ENCODE data around the gene TMSB15A. TPM values are rescaled to one million over a fixed set of nuclear protein-coding genes. Genes with fewer than 3 reads are reported as not detected.
"Not testable (repeated sequence)": the region's sequence is repeated elsewhere in the genome, so short reads cannot be mapped to it uniquely, and the experiment has no call there.

The TMSB15A gene
- total RNA-seq, result under 1 TPM; 0.39 to 0.56 TPM

DNA sequence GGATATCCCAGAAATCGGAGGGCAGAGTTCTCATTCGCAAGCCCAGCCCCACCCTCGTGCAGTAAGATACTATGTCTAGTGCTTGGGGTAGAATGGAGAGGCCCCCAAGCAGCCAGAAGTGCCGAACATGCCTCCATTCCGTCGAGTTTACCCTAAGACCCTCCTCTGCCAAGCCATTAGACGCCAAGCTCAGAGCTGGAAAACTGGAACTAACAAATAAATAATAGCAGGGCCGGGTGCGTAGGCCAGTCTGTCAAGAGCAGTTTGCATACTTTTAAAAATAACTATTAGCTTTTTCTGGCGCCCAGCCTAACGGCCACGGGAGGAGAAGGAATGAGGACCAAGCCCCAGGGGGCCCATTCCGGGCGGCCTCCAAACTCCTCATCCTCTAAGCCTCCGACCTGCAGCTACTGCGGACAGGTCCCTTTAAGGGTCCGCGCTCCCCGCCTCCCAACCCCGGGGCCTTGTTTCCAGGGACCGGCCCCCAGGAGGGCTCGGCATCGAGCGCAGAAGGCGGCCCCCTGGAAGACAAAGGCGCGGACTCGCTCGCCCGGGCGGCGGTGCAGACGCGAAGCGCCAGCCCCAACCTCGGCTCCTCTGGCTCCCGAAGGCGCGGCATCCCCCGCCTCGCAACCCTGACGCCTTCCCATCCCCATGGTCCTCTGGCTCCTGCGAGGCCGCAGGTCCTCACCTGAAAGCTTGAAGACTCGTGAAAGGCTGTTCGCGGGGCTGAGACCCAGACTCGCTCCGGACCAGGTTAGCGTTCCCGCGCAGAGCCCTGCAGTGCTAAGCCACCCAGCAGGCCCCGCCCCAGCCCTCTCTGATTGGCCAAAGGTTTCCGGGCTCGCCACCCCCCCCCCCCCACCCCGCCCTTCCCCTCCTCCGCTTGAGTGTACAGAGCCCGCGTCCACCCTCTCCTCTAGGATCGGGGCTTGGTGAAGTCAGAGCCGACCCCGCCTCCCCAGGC is at the start of gene TMSB15A:
Gene TMSB15A, minus strand, starts transcription at position 765 of the 967 bp plus-strand sequence.
- Mint-ChIP-seq H3K27ac (no peak within 1 kb of the TSS), H3K27me3 (peaks cover 31% of the 10 kb centered on the region), H3K4me3 (peak within 1 kb of the TSS; percentile 74), H3K4me1 (no peaks in the 10 kb centered on the region), H3K36me3 (ENCODE audit: low read depth) (no peaks in the 10 kb centered on the region), H3K9me3 (no peaks in the 10 kb centered on the region)
- ATAC-seq (replicated peaks), result peak; percentile 98

DNA sequence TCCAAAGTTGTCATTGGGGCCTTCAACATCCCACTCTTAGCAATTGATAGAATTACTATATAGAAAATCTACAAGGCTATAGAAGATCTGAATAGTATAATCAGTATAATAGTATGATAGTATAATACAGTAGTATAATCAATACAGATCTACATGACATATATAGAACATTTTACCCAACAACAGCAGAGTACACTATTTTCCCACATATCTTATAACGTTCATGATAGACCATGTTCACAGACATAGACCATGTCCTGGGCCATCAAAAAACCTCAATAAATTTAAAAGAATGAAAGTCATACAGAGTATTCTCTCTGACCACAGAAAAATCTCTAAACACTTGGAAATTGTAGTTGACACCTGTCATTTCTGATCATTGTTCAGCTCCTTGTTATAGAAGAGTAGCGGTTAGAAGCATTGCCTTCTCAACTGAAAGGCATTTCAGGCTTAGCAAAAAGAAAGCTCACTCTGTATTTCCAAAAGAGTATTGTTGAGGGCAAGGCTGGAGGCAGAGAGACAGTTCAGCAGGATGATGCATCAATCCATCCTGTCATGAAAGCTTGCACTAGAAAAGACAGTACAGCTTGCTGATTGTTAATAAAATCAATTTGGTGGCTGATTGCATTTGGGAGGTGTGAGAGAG is 44.0 kb upstream of the TMSB15A start:
- Mint-ChIP-seq H3K4me3 (no peak overlapping the region), H3K27me3 (no peaks in the 10 kb centered on the region), H3K9me3 (no peaks in the 10 kb centered on the region), H3K27ac (no peak overlapping the region), H3K36me3 (ENCODE audit: low read depth) (no peaks in the 10 kb centered on the region), H3K4me1 (no peaks in the 10 kb centered on the region)
- ATAC-seq (replicated peaks), result peak; percentile 31

DNA sequence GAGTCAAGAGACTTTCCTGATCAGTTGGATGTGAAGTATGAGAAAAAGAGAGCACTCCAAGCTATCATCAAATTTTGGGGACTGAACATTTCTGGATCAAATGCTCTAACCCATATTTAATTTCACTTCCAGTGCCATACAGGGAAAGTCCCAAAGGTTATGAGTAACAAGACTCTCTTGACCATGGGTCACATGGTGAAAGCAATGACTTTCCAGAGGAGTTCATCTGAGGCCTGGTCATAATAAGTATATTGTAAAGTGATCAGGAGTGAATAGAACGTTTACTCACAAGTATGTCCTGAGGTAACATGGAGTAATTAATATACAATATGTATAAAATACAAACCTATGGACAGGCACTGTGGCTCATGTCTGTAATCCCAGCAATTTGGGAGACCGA is 42.1 kb upstream of the TMSB15A start:
- Mint-ChIP-seq H3K27ac (no peak overlapping the region), H3K9me3 (no peaks in the 10 kb centered on the region), H3K4me3 (no peak overlapping the region), H3K4me1 (no peaks in the 10 kb centered on the region), H3K27me3 (no peaks in the 10 kb centered on the region), H3K36me3 (ENCODE audit: low read depth) (no peaks in the 10 kb centered on the region)
- ATAC-seq (replicated peaks), result peak; percentile 53

- no peak for ATAC-seq (replicated peaks)
- Mint-ChIP-seq H3K36me3 (ENCODE audit: low read depth) (no peaks in the 10 kb centered on the region), H3K4me3 (peak overlapping the region; percentile 83)
These were observed 31.7 kb upstream of the TMSB15A start for GRCh38 chrX:102548231-102548630.

DNA sequence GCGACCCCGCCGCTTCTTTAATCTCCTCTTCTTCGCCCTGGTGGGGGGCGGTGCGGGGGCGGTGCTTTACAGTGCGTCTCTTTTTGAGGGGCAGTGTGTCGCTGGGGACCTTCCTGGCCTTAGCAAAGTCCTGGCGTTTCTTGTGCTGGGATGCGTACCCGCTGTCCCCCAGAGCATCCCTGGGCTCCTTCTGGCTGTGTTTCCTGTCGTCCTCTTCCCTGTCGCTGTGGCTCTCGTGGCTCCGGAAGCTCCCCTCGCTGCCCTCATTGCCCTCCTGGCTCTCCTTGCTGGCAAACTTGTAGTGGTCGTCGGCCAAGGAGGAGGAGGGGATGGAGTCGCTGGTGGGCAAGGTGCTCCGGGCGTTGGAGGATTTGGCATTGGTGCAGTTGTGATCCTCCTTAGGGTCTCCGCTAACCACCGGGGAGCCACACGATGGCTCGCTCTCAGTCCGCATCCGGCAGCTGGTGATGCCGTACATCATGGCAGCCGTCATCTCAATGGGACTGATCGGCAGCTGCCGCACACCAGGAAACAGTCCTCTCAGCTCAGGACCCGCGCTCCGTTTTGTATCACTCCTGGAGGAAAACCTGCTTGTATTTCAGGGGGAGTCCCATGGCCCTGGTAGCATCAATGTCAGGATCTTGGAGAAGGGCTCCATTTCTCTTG is 30.4 kb upstream of the TMSB15A start:
- Mint-ChIP-seq H3K4me3 (peak overlapping the region; percentile 83), H3K27me3 (no peaks in the 10 kb centered on the region), H3K4me1 (no peaks in the 10 kb centered on the region)

More at GRCh38 chrX:102548231-102548630, 31.7 kb upstream of the TMSB15A start:
- no peaks in the 10 kb centered on the region for H3K9me3 Mint-ChIP-seq
- H3K27ac Mint-ChIP-seq, result no peak overlapping the region
- no peaks in the 10 kb centered on the region for H3K4me1 Mint-ChIP-seq
- no peaks in the 10 kb centered on the region for H3K27me3 Mint-ChIP-seq

DNA sequence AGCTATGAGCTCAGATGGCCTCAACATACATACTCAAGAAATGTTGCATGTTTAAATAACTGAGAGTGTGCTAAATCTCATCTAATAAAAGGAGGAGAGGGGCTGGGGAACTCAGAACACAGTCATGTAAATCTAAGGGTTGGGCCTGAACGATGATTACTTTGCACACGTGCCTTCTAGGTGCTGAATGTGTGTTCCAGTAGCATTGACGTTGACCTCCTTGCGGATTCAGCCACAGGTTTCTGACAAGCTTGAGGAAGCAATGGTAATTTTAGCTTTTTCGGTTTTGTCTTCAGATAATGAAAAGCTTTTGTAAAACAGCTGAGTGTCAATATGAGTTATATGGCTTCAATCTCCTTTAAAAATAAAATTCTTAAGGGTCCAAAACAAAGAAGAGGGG is 29.6 kb upstream of the TMSB15A start:
- H3K36me3 Mint-ChIP-seq (ENCODE audit: low read depth); ATAC-seq (replicated peaks); H3K4me1 Mint-ChIP-seq; H3K27ac Mint-ChIP-seq; H3K9me3 Mint-ChIP-seq; H3K27me3 Mint-ChIP-seq: not testable (repeated sequence)
- H3K4me3 Mint-ChIP-seq, result peak overlapping the region; percentile 83

More for the DNA sequence above, 30.4 kb upstream of the TMSB15A start:
- Mint-ChIP-seq H3K9me3 (no peaks in the 10 kb centered on the region), H3K27ac (peak overlapping the region; percentile 83), H3K36me3 (ENCODE audit: low read depth) (no peaks in the 10 kb centered on the region)
- peak; percentile 66 for ATAC-seq (replicated peaks)

GRCh38 chrX:102535958-102536357 is 19.4 kb upstream of the TMSB15A start:
- Mint-ChIP-seq H3K27ac (no peak overlapping the region), H3K36me3 (ENCODE audit: low read depth) (no peaks in the 10 kb centered on the region), H3K4me3 (no peak overlapping the region), H3K27me3 (peaks cover 7% of the 10 kb centered on the region), H3K9me3 (no peaks in the 10 kb centered on the region), H3K4me1 (no peaks in the 10 kb centered on the region)
- ATAC-seq (replicated peaks), result no peak

GRCh38 chrX:102517326-102517725 is 787 bp upstream of the TMSB15A start:
- Mint-ChIP-seq H3K4me3 (peak overlapping the region; percentile 74), H3K4me1 (no peaks in the 10 kb centered on the region), H3K27ac (no peak overlapping the region), H3K36me3 (ENCODE audit: low read depth) (no peaks in the 10 kb centered on the region), H3K9me3 (no peaks in the 10 kb centered on the region), H3K27me3 (peaks cover 29% of the 10 kb centered on the region)
- ATAC-seq (replicated peaks), result no peak

DNA sequence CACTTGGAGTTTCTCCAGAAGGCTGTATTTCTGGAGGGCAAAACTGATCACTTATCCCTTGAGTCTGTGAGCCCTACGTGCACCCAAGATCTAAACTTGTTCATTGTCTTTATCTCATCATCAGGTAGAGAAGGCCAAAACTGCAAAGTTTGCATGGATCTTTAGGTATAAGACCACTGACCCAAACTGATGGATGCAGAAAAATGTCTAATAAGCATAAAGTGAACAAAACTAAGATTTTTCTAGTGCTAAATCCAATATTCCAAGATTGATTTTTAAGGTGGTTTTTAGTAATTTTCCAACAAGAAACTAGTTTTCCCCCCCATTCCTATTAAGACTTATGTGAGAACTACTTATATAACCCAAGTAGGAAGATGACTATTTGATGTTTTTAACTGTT is 2.0 kb downstream of the TMSB15A start:
- Mint-ChIP-seq H3K36me3 (ENCODE audit: low read depth) (no peaks in the 10 kb centered on the region), H3K27ac (no peak overlapping the region), H3K27me3 (peaks cover 36% of the 10 kb centered on the region), H3K9me3 (no peaks in the 10 kb centered on the region), H3K4me1 (no peaks in the 10 kb centered on the region), H3K4me3 (no peak overlapping the region)
- ATAC-seq (replicated peaks), result no peak

DNA sequence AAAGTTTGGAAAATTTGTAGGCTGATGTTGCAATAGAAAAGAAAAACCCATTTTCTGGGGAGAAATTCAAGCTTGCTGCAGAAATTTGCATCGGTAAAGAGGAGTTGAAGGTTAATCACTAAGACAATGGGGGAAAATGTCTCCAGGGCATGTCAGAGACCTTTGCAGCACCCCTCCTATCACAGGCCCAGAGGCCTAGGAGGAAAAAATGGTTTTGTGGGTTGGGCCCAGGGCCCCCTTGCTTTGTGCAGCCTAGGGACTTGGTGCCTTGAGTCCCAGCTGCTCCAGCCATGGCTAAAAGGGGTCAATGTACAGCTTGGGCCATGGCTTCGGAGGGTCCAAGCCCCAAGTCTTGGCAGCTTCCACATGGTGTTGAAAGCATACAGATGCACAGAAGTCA is 17.8 kb downstream of the TMSB15A start:
- Mint-ChIP-seq H3K36me3 (ENCODE audit: low read depth) (no peaks in the 10 kb centered on the region), H3K9me3 (no peaks in the 10 kb centered on the region), H3K27me3 (no peaks in the 10 kb centered on the region), H3K4me1 (no peaks in the 10 kb centered on the region), H3K4me3 (no peak overlapping the region), H3K27ac (no peak overlapping the region)
- ATAC-seq (replicated peaks), result no peak

DNA sequence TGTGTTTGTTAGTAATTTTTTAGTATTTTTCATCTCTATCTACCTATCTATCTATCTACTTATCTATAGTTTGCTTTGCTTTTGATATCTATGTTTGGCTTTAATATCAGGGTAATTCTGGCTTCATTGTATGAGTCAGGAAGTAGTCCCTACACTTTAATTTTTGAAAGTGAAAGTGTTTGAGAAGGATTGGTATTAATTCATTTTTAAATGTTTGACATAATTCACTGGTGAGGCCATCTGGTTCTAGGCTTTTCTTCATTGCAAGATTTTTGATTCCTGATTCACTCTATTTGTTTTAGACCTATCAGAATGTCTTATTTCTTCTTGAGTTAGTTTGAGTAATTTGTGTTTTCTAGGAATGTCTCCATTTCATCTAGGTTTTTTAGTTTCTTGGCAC is 24.8 kb downstream of the TMSB15A start:
- Mint-ChIP-seq H3K9me3 (no peaks in the 10 kb centered on the region), H3K27me3 (no peaks in the 10 kb centered on the region), H3K27ac (no peak overlapping the region), H3K36me3 (ENCODE audit: low read depth) (no peaks in the 10 kb centered on the region), H3K4me3 (no peak overlapping the region), H3K4me1 (no peaks in the 10 kb centered on the region)
- no peak for ATAC-seq (replicated peaks)

GRCh38 chrX:102478765-102479164 is 37.8 kb downstream of the TMSB15A start:
- peak; percentile 43 for ATAC-seq (replicated peaks)
- H3K9me3 Mint-ChIP-seq; H3K4me3 Mint-ChIP-seq; H3K27me3 Mint-ChIP-seq; H3K36me3 Mint-ChIP-seq (ENCODE audit: low read depth); H3K27ac Mint-ChIP-seq; H3K4me1 Mint-ChIP-seq: not testable (repeated sequence)

DNA sequence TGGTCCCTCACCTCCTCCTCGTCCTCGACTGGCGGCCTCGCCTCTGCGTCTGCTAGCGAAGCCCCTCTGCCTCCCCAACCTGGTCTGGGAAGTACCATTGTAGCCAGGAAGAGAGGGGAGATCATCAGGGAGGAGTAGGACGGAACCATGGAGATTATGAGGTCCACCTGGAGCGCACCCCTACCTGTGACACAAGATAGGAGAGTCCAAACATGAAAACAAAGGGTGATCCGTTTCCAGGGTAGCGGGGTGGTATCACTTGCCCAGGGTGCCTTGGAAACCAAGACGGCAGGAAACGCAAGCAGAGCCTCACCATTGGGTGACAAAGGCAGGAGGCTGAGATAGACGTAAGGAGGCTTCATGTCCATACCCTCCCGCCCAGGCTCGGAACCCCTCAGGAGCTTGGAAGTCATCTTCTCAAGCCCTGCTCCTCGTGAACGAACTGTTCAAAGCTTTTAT is 44.7 kb downstream of the TMSB15A start, which contains the start of gene TCP11X2:
Gene TCP11X2, minus strand, starts transcription at position 51 of the 459 bp plus-strand sequence.
- not testable (repeated sequence) for H3K36me3 Mint-ChIP-seq (ENCODE audit: low read depth); H3K27me3 Mint-ChIP-seq; H3K9me3 Mint-ChIP-seq; H3K4me1 Mint-ChIP-seq; H3K27ac Mint-ChIP-seq; H3K4me3 Mint-ChIP-seq; ATAC-seq (replicated peaks)

DNA sequence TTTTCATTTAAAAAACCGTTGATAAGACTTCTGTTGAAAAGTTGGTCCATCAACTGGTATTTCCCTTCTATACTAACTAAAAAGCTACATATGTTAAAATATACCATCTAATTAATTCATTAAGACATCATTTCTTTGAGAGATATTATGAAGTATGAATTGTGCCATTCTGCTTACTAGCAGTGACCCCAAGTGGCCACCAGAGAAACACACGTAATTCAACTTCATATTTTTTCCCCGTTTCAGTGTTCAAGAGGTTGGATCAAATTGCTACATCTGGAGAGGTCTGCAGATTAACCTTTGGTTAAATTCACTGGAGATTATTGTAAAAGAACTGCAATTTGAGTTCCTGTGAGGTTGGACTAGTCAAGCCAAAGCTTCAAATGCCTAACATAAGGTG is 46.3 kb downstream of the TMSB15A start:
- not testable (repeated sequence) for H3K36me3 Mint-ChIP-seq (ENCODE audit: low read depth); H3K27ac Mint-ChIP-seq; H3K27me3 Mint-ChIP-seq; H3K4me3 Mint-ChIP-seq; ATAC-seq (replicated peaks); H3K4me1 Mint-ChIP-seq; H3K9me3 Mint-ChIP-seq

Measured in activated T-helper 17 cell treated with anti-CD3 and anti-CD28 coated beads, Interleukin-2, amount 50 U/mL, for 72 hours (primary cell).